ENCODE data around the gene IL12B.
"Not testable (repeated sequence)": the region's sequence is repeated elsewhere in the genome, so short reads cannot be mapped to it uniquely, and the experiment has no call there.

Gene IL12B

GRCh38 chr5:159330131-159330800 is at the start of gene IL12B:
IL12B (minus strand) TSS chr5:159330487; CDS start chr5:159326782, 3,705 bp downstream.
- DNase-seq = no peak

- no peak for DNase-seq
Measured at GRCh38 chr5:159377653-159378052, 47.4 kb upstream of the IL12B start.

- not testable (repeated sequence) for DNase-seq
Measured at GRCh38 chr5:159367866-159368265, 37.6 kb upstream of the IL12B start.

- DNase-seq = not testable (repeated sequence)
Measured at GRCh38 chr5:159366776-159367175, 36.5 kb upstream of the IL12B start.

GRCh38 chr5:159362220-159362619 is 31.9 kb upstream of the IL12B start:
- DNase-seq = no peak

- DNase-seq = not testable (repeated sequence)
Measured at GRCh38 chr5:159359871-159360270, 29.6 kb upstream of the IL12B start.

GRCh38 chr5:159359408-159359807 is 29.1 kb upstream of the IL12B start:
- no peak for DNase-seq

GRCh38 chr5:159353661-159354252 is 23.5 kb upstream of the IL12B start:
- no peak for DNase-seq

- not testable (repeated sequence) for DNase-seq
Measured at GRCh38 chr5:159350644-159351043, 20.4 kb upstream of the IL12B start.

GRCh38 chr5:159350216-159350615 is 19.9 kb upstream of the IL12B start:
- not testable (repeated sequence) for DNase-seq

- no peak for DNase-seq
Measured at GRCh38 chr5:159345861-159346260, 15.6 kb upstream of the IL12B start.

- DNase-seq = no peak
Measured at GRCh38 chr5:159345336-159345735, 15.0 kb upstream of the IL12B start.

GRCh38 chr5:159343295-159344094 is 13.2 kb upstream of the IL12B start:
- no peak for DNase-seq

- DNase-seq = no peak
Measured at GRCh38 chr5:159342840-159343239, 12.6 kb upstream of the IL12B start.

GRCh38 chr5:159341906-159342310 is 11.6 kb upstream of the IL12B start:
- peak; percentile 55 to 63 for DNase-seq

- DNase-seq = peak in 1 of 2 experiments; percentile 28
Measured at GRCh38 chr5:159341145-159341544, 10.9 kb upstream of the IL12B start.

- peak in 1 of 2 experiments; percentile 29 for DNase-seq
Measured at GRCh38 chr5:159340511-159340910, 10.2 kb upstream of the IL12B start.

GRCh38 chr5:159339460-159339859 is 9.2 kb upstream of the IL12B start:
- no peak for DNase-seq

GRCh38 chr5:159338118-159338517 is 7.8 kb upstream of the IL12B start:
- DNase-seq = no peak

GRCh38 chr5:159337016-159337955 is 7.0 kb upstream of the IL12B start:
- peak; percentile 34 to 43 for DNase-seq

- DNase-seq = no peak
Measured at GRCh38 chr5:159336586-159336985, 6.3 kb upstream of the IL12B start.

GRCh38 chr5:159333545-159333925 is 3.2 kb upstream of the IL12B start:
- no peak for DNase-seq
